HS-5 (cell line): ENCODE results near the gene SPATA3.

Experiments used
- DNase-seq: peaks from one replicate; pipeline ENCODE4 v3.0.0-alpha.2; 2012; ENCODE audit warnings: low read depth

Gene SPATA3

GRCh38 chr2:230968921-230969658 is 26.8 kb upstream of the SPATA3 start:
- DNase-seq = no peak

GRCh38 chr2:230969659-230970015 is 26.3 kb upstream of the SPATA3 start:
- no peak for DNase-seq

GRCh38 chr2:230972046-230972445 is 23.9 kb upstream of the SPATA3 start:
- no peak for DNase-seq

GRCh38 chr2:230974096-230974913 is 21.6 kb upstream of the SPATA3 start:
- DNase-seq = peak; percentile 61

- no peak for DNase-seq
These were observed 20.0 kb upstream of the SPATA3 start for GRCh38 chr2:230975927-230976326.

- no peak for DNase-seq
These were observed 19.2 kb upstream of the SPATA3 start for GRCh38 chr2:230976671-230977171.

GRCh38 chr2:230980468-230980867 is 15.5 kb upstream of the SPATA3 start:
- DNase-seq = no peak

GRCh38 chr2:230981704-230982103 is 14.2 kb upstream of the SPATA3 start:
- no peak for DNase-seq

GRCh38 chr2:230982126-230982525 is 13.8 kb upstream of the SPATA3 start:
- DNase-seq = no peak

- DNase-seq = no peak
These were observed 13.4 kb upstream of the SPATA3 start for GRCh38 chr2:230982528-230982927.

- DNase-seq = no peak
These were observed 12.4 kb upstream of the SPATA3 start for GRCh38 chr2:230983566-230983965.

- DNase-seq = no peak
These were observed 11.3 kb upstream of the SPATA3 start for GRCh38 chr2:230984393-230985220.

GRCh38 chr2:230985519-230986231 is 10.2 kb upstream of the SPATA3 start:
- no peak for DNase-seq

- no peak for DNase-seq
These were observed 9.3 kb upstream of the SPATA3 start for GRCh38 chr2:230986520-230987136.

- peak; percentile 43 for DNase-seq
These were observed 8.5 kb upstream of the SPATA3 start for GRCh38 chr2:230987137-230988020.

- DNase-seq = no peak
These were observed 6.2 kb upstream of the SPATA3 start for GRCh38 chr2:230989731-230990130.

GRCh38 chr2:230990131-230990898 is 5.6 kb upstream of the SPATA3 start:
- no peak for DNase-seq

- no peak for DNase-seq
These were observed 5.1 kb upstream of the SPATA3 start for GRCh38 chr2:230990899-230991150.

GRCh38 chr2:230991598-230991997 is 4.3 kb upstream of the SPATA3 start:
- no peak for DNase-seq

GRCh38 chr2:230996661-230997060 is 740 bp downstream of the SPATA3 start:
- no peak for DNase-seq
